Measurements from ENCODE around the gene DAGLA.

Gene DAGLA

GRCh38 chr11:61795876-61796526 lies 115.8 kb downstream of the DAGLA start:
- H3K27me3 ChIP-seq (ENCODE audit: insufficient read depth, low read depth, severe bottlenecking) = no peaks in the 10 kb centered on the region
- no peak overlapping the region for H3K4me3 ChIP-seq (ENCODE audit: low read depth, low read length)
- peaks cover 77% of the 10 kb centered on the region for H3K36me3 ChIP-seq
- DNase-seq = no peak
- no peaks in the 10 kb centered on the region for H3K9me3 ChIP-seq (ENCODE audit: severe bottlenecking)
- TF ChIP-seq CTCF (IDR thresholded peaks at IDR 0.05; ENCODE audit: low read depth, low read length) = no peak
- no peak overlapping the region for H3K27ac ChIP-seq

Data from WERI-Rb-1 (cell line).